ENCODE measurements around the gene PDPK1.
A peak's percentile ranks its signal among the peaks of the same experiment; 100 is the strongest.

Gene PDPK1

DNA sequence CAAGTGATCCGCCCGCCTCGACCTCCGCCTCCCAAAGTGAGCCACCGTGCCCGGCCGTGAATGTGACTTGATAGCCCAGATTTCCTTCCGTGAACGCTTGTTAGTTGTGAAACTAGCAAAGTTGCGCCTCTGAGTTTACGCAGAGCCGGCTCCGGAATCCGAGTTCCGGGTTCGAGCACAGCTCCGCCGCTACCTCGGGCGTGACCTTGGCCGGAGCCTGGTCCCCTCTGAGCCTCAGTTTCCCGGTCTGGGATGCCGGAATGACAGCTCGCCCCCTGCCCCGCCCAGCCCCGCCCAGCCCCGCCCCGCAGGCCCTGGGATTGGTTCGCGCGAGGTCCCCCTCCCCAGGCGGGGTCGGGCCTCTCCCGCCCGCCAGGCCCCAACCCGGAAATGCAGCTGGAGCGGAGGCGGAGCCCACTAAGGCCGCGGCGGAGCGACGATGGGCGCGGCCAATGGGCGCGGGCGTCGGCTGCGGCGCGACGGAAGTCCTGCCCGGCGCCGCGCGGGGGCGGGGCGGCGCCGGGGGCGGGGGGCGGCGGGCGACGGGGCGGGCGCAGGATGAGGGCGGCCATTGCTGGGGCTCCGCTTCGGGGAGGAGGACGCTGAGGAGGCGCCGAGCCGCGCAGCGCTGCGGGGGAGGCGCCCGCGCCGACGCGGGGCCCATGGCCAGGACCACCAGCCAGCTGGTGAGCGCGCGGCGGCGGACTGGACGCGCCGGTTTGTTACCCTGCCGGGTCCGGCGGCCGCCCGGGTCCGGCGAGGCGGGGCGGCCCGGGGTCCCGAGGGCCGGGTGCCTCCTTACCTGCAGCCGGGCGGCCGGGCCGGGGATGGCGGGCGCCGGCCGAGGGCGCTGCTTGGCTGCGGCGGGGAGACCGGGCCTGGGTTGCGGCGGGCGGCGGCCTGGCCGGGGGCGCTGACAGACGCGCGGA is at the start of gene PDPK1:
TSS of gene PDPK1 (plus strand) at position 571 of the 929 bp plus-strand sequence. CDS start at position 663, 92 bp downstream.
- DNase-seq = peak; percentile 97

DNA sequence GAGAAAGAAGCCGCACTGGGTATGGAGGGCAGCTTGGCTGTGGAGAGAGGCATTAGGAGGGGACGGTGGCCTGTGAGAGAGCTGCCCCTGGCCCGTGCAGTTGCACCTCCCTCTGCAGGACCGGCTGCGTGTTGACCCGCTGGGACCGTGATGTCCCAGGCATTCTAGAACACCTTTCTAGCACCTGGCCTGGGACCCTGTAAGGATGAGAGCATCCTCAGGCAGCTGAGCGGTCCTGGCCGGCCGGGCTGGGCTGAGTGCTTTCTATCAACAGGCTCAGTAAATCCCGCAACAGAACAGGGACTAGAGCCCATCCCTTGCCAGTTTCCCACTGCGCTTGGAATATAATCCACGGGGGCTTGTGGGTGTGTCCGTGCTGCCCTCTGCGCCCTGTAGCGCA is 48.2 kb upstream of the PDPK1 start:
- no peak for DNase-seq

DNA sequence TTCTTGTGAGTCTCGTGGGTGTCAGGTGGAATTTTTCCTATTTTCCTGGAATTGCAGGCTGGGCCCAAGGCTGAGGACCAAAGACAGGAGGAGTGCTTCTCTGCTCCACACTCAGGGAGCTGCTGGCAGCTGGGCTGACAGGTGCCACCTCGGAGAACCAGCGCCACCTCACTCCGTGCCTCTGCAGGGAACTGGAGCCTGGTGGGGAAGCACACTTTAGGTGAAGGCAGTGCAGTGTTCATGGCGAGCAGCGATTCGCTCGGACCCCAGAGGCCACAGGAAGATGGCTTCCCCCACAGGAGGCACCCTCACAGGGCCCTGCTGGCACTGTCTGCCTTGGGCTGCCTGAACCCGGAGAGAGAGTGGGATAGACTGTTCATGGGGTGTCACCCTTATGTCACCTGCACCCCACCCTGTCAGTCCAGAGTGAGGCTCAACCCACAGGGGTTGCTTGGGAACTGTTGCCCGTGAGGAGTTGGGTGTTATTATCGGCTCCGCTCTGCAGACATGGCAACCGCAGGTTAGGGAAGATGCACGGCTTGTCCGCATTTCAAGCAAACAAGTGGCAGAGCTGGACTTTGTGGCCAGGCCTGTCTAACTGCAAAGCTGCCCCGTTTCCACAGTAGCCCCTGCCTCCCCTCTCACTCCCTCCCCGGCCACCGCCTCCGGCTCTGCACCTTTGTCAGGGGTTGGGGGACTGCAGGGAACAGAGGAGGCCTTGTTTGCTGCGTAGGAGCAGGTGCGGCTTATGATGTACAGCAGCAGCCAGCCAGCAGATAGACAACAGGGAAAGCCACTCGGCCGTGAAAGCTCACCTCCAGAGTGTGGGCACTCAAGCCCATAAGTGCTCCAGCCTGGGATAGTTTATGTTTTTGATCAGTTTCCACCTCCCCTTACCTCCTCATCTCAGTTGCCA is 47.4 kb upstream of the PDPK1 start:
- DNase-seq = no peak

DNA sequence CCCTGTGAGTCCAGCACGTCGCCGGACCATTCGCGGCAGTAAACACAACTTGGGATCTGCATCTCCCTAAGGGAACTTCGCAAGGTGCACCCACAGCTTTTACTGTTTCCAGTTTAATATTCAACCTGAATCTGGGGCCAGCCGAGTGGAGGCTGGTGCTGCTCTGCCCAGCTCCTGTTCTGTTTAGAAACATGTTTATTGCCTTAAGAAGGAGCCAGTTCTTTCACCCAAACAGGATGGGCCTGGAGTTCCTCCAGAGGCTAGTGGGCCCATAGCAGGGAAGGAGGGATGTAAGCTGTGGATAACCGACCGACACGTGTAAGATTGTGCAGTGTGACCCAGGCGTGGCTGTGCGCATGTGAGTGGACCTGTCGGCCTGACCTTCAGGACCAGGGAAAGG is 45.5 kb upstream of the PDPK1 start:
- no peak for DNase-seq

DNA sequence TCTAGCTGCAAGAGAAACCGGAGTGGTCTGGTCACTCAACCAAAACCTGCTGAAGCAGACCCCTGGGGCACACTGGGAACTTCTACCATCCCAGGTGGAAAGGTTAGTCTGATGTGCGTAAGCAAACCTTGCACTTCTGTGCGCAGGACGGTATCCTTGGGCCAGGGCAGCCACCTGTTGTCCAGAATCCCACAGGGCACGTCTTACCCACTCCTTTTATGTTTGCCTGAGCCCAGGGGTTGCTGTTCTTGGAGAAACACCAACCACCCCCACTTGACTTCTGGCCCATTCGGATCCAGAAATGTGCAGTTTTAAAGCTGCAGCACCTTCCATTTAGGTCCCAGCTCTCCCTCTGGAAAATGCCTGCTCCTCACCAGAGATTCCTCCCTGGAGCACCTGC is 44.2 kb upstream of the PDPK1 start:
- DNase-seq = no peak

DNA sequence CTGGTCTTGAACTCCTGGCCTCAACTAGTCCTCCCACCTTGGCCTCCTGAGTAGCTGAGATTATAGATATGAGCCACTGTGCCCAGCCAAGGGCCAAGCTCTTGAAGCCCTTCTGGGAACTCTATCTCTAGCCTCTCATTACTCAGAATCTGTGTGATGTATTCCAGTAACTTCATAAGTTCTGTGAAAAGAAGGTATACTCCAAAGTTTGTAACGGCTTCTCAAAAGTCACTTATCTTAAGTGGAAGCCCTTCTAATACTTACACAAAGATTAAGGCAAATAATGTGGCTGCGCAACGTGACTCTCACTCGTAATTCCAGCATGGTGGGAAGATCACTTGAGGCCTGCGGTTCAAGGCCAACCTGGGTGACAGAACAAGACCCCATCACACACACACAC is 43.2 kb upstream of the PDPK1 start:
- DNase-seq = no peak

DNA sequence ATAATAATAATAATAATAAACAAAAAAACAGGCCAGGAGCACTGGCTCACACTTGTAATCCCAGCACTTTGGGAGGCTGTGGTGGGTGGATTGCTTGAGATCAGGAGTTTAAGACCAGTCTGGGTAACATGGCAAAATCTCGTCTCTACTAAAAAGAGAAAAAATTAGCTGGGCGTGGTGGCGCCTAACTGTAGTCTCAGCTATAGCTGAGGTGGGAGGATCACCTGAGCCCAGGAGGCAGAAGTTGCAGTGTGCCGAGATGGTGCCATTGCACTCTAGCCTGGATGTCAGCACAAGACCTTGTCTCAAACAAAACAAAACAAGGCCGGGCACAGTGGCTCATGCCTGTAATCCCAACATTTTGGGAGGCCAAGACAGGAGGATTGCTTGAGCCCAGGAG is 42.8 kb upstream of the PDPK1 start:
- no peak for DNase-seq

DNA sequence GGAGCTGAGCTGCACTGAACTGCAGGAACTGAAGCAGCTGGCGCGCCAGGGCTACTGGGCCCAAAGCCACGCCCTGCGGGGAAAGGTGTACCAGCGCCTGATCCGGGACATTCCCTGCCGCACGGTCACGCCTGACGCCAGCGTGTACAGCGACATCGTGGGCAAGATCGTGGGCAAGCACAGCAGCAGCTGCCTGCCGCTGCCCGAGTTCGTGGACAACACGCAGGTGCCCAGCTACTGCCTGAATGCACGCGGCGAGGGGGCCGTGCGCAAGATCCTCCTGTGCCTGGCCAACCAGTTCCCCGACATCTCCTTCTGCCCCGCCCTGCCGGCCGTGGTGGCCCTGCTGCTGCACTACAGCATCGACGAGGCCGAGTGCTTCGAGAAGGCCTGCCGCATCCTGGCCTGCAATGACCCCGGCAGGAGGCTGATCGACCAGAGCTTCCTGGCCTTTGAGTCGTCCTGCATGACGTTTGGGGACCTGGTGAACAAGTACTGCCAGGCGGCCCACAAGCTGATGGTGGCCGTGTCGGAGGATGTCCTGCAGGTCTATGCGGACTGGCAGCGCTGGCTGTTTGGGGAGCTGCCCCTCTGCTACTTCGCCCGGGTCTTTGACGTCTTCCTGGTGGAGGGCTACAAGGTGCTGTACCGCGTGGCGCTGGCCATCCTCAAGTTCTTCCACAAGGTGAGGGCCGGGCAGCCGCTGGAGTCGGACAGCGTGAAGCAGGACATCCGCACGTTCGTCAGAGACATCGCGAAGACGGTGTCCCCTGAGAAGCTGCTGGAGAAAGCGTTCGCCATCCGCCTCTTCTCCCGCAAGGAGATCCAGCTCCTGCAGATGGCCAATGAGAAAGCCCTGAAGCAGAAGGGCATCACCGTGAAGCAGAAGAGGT is 41.4 kb upstream of the PDPK1 start:
- no peak for DNase-seq

DNA sequence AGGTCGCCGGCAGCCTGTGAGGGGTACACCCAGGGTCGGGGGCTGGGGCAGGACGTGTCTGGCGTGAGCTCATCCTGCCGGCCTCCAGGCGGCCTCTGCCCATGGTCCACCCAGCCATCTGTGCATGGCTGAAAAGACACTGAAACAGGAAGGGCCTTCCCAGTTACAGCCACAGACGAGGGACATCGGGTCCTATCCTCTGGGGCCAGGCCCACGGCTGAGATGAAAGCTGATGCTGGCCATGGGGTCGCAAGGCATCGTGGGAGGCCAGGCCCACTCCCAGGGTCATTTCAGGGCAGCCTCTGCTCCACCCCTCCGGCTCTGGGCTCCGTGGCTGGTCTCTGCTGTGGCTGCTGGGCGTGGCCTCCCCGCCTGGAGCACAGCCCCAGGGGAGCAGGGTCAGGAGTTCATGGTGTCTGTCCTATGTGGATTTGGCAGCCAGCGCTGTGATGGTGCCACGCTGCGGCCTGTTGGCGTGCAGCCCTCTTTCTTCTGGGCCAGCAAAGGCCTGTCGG is 40.6 kb upstream of the PDPK1 start:
- DNase-seq = no peak

DNA sequence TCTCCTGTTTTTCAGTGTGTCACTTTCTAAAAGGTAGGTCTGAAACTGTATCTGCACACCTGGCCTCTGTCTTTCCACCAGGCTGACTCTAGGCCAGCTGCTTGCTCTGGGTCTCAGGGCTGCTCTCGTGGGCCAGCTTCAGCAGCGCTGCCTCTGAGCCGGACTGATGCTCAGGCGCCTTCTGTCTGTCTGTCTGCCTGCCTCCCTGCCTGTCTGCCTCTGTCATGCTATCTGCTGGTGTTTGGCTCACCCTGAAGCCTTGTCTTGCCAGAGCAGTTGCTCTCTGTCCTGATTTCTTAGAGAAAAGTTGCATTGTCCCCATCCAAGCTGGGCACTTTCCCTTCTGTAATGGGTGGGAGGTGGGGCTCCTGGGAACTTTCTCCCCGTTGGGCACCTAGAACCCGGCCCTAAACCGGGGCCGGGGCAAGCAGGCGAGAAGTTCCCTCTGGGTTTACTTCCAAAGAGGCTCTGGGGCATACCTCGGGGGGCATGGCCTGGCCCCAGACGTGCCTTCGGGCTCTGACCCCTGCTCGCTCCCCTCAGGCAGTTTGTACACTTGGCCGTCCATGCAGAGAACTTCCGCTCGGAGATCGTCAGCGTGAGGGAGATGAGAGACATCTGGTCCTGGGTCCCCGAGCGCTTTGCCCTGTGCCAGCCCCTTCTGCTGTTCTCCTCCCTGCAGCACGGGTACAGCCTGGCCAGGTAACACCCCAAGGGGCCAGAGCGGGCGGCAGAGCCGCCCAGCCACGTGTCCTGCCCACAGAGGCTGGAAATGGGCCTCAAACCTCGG is 39.9 kb upstream of the PDPK1 start:
- no peak for DNase-seq

DNA sequence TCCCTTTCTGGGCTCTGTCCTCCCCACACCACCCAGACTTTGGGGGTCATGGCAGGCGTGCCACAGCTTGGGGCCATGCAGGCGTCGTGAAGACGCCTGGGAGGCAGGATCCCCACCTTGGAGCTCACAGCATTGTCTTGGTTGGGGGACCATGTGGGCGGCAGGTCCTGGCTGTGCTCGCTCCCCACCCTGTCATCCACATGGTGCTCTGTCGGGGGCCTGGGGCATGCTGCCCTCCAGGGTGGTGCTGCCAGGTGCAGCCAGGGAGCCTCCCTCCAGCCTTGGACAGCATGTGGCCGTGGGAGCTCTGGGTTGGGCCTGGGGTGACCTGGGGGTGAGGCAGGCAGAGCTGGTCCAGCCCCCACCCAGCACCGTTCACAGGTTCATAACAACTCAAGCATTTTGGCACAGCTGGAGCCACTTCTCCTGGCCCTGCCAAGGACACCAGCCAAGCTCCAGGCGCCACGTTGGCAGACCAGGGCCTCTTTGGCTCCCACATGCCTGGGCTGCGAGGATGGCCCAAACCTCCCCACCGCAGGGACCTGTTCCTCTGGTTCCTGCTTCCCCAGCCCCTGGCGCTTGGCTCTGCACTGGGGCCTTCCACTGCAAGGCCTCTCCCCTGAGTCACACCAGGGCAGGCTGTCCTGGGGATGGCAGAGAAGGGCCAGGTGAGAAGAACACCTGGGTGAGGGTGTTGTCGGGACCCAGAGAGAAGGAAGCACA is 39.1 kb upstream of the PDPK1 start:
- no peak for DNase-seq

DNA sequence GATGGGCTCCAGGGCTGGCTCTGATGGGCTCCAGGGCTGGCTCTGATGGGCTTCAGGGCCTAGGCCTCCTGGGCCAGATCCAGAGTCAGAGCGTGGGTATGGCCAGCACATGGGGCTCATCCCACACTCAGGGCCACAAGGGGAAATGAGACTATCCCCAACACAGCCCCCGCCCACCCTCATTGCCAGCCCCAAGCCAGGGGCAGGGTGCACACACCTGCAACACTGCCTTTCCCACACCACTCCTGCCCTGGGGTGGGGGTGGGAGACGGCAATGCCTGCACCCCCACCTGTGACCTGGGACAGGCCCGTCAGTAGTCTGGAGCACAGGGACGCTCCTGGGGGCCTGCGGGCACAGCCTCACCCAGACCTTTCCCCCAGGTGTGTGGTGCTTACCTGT is 38.4 kb upstream of the PDPK1 start:
- DNase-seq = no peak

DNA sequence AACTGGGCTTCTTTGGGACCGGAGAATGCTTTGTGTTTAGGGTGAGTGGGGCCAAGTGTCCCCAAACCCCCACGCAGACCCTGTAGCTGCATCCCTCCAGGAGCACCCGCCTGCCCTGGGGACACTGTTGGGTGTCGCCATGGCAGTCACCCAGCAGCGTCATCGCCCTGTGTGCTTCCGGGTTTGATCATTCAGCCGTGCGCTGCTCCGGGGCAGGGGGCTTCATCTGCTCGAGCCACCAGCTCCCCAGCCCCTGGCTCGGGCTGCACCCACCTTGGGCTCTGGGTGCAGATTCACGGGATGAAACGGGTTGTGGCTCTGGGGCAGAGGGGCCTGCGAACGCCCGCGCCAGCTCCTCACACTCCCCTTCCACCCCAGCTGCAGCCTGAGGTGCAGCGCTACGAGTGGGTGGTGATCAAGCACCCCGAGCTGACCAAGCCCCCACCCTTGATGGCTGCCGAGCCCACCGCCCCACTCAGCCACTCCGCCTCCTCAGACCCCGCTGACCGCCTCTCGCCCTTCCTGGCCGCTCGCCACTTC is 37.9 kb upstream of the PDPK1 start:
- no peak for DNase-seq

DNA sequence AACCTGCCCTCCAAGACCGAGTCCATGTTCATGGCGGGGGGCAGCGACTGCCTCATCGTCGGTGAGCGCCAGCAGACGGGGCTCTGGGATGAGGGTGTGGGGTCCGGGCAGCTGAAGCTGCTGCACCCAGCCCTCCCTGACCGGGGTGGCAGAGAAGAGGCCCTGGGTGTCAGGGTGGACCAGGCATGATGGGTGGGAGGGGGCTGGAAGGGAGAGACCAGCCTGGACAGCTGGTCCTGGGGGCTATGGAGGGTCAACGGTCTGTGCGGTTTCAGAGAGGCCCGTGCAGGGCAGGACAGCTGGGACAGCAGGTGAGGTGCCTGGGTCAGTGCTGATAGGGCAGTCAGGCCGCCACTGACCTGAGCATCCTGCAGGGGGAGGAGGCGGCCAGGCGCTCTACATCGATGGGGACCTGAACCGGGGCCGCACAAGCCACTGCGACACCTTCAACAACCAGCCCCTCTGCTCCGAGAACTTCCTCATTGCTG is 37.3 kb upstream of the PDPK1 start:
- DNase-seq = no peak

DNA sequence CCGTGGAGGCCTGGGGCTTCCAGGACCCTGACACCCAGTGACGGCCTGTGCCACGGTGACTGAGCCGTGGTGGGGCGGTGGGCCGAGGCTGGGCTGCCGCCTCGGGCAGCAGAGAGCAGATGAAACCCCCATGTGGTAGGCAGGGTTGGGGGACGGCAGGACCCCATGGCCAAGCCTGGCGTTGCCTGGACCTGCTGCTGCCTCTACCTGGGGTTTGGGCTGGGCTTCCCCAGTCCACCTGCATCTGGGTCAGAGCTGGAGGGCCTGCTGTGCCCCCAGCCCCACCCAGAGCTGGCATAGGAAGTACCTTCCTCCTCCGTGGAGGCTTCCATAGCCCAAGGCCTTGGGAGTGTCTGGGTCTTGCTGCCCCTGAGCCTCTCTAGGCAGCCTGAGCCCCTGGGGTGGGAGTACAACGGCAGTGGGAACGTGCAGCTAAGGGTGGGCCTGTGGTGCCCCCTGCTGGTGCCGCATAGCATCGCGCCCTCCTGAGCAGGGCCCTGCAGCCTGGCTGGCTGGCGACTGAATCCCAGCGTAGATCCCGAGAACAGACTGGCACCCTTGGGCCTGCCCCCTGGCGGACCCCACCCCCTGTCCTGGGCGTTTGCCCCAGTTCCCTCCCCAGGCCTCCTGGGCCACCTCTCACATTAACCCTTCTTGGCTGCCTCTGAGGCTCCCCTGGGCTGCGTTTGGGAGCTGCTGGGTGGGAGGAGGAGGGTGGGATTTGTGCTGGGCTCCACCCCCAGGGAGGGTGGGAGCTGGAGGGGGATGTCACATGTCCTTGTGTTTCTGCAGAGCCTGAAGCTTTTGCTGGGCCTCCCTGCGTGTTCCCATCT is 36.7 kb upstream of the PDPK1 start:
- peak; percentile 83 for DNase-seq

DNA sequence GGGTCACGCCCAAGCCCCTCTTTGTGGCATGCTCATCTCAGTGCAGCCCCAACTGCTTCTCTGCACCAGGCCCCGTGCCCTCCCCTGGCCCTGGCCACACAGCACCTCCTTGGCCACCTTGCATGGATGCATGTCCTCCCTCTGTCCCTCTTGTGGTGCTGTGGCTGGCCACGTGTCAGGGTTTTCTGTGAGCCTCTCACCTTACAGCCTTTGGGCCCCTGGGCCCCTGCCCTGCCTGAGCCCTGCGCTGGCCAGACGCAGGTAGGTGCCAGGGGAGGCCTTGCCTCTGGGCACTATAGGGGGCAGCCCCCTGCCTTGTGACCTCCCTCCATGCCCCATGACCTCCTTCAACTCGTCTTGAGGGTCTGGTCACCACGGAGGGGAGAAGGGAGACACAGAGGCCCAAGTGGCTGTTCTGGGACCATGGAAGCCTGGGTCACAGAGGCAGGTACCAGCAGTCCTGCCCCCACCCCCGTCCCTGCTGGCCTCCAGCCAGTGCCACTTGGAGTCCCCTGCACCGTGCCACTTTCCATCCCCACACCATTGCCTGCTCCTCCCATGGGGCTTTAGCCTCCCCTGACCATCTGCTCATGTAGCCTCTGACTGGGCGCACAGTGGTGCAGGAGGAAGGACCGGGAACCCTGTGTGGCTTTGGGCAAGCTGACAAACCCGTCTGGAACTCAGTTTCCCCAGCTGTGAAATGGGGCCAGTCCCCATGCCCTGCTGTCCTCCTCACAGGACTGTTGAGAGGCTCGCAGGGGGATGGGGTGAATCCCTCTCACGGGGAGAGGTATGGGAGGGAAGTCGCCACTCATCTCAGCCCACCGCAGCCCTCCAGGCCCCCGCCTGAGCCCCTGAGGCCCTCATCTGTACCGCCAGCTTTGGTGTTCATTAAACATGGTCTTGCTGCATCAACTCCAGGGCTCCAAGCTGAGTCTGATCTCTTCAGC is 35.6 kb upstream of the PDPK1 start:
- no peak for DNase-seq

DNA sequence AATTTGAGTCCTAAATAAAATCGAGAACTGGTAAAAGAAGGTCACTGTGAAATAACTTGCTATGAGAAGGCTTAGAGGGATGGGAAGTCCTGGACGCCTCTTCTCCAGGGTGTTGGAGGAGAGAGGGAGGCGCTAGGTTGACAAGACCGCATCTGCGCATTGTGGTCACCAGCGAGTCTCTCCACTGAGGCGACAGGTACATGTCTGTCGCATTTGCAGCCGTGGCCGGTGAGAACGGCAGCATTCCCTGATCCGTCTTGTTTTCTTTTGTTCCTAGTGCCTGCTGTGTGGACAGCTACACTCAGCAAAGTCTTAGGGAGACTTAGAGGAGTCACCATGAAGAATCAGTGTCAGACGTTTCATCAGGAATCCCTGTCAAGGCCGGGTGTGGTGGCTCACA is 32.1 kb upstream of the PDPK1 start:
- DNase-seq = no peak

DNA sequence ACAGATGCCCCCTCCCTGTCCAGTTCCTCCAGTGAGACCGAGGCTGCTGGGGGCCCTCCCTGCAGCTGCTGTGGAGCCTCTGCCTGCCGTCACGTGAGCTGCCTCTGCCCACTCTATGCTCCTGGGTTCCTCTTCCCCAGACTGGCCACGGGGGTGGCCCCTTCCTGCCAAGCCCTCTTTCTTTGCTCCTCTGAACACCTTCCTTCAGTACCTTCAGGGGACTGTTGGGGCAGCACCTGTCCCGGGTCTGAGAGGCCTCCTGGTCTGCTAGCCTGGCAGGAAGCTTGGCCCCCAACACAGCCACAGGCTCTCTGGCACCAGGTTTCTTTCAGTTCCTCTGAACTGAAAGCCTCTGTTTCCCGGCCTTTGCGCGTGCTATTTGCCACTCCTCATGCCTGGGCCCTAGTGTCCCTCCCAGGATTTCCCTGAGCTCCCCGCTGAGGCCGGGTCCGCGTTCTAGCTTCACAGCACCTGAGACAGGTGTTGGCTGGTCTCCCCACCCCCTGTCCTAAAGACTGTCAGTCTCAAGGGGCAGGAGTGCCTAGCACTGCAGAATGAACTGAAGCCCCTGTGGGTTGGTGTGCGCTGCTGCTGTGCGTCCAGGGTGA is 30.7 kb upstream of the PDPK1 start:
- no peak for DNase-seq
